MG63 (cell line): ENCODE measurements around the gene USP12. TPM values are rescaled to one million over a fixed set of nuclear protein-coding genes. Genes with fewer than 3 reads are reported as not detected.
"Not testable (repeated sequence)": the region's sequence is repeated elsewhere in the genome, so short reads cannot be mapped to it uniquely, and the experiment has no call there.

Source experiments
- DNase-seq: peaks from one replicate; pipeline ENCODE4 v3.0.0-alpha.2; 2020
- H3K27me3 ChIP-seq: fragments of 250-450 bp; sonication (Bioruptor Pico); 2 replicates; pipeline ENCODE4 v1.5.1; 2020; ENCODE audit warnings: mild to moderate bottlenecking, moderate library complexity
- H3K36me3 ChIP-seq: fragments of 250-450 bp; sonication (Bioruptor Pico); 2 replicates; pipeline ENCODE4 v1.5.1; 2020; ENCODE audit warnings: mild to moderate bottlenecking, moderate library complexity
- H3K4me3 ChIP-seq: fragments of 250-450 bp; sonication (Bioruptor Pico); 2 replicates; pipeline ENCODE4 v1.5.1; 2020; ENCODE audit warnings: mild to moderate bottlenecking, moderate library complexity
- H3K9me3 ChIP-seq: fragments of 250-450 bp; sonication (Bioruptor Pico); 2 replicates; pipeline ENCODE4 v1.5.1; 2020; ENCODE audit warnings: mild to moderate bottlenecking, moderate library complexity
- total RNA-seq: library from RNA; depleted of rRNA; stranded (reverse); fragments of >200 nt; shearing (Covaris generic); gene quantifications from 2 replicates; pipeline ENCODE4 v1.2.3, GENCODE V29; 2014; ENCODE audit warnings: low replicate concordance; rRNA removed

USP12 gene, protein sequence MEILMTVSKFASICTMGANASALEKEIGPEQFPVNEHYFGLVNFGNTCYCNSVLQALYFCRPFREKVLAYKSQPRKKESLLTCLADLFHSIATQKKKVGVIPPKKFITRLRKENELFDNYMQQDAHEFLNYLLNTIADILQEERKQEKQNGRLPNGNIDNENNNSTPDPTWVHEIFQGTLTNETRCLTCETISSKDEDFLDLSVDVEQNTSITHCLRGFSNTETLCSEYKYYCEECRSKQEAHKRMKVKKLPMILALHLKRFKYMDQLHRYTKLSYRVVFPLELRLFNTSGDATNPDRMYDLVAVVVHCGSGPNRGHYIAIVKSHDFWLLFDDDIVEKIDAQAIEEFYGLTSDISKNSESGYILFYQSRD
- total RNA-seq: 15.1 and 23.8 TPM in 2 replicates

- DNase-seq: peak; percentile 41
- Histone ChIP-seq H3K9me3 (no peaks in the 10 kb centered on the region), H3K36me3 (peaks cover 5% of the 10 kb centered on the region; the same call in 1 of the 2 replicates), H3K27me3 (no peaks in the 10 kb centered on the region), H3K4me3 (peak within 1 kb of the TSS; percentile 88)
Measured at GRCh38 chr13:27171244-27171826, at the start of gene USP12. Gene USP12, minus strand, starts transcription at chr13:27171811. Its CDS starts 172 bp downstream, at chr13:27171639.

- DNase-seq: no peak
- Histone ChIP-seq H3K4me3 (no peak overlapping the region), H3K27me3 (no peaks in the 10 kb centered on the region), H3K9me3 (peaks cover 2% of the 10 kb centered on the region; the same call in 1 of the 2 replicates), H3K36me3 (no peaks in the 10 kb centered on the region)
Measured at GRCh38 chr13:27219611-27220010, 48.0 kb upstream of the USP12 start.

DNA sequence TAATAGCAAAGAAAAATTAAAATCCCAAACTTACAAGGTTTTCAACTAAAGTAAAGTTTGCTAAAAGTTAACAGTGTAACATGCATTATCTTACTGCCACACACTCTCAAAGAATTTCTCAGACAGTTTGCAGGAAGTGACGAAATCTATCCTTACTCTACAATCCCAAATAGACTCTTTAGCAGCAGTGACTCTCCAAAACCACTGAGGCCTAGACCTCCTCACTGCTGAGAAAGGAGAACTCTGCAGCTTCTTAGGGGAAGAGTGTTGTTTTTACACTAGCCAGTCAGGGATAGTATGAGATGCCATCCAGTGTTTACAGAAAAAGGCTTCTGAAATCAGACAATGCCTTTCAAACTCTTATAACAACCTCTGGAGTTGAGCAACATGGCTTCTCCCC lies 47.2 kb upstream of the USP12 start:
- H3K9me3 ChIP-seq, DNase-seq, H3K4me3 ChIP-seq, H3K36me3 ChIP-seq, H3K27me3 ChIP-seq: not testable (repeated sequence)

DNA sequence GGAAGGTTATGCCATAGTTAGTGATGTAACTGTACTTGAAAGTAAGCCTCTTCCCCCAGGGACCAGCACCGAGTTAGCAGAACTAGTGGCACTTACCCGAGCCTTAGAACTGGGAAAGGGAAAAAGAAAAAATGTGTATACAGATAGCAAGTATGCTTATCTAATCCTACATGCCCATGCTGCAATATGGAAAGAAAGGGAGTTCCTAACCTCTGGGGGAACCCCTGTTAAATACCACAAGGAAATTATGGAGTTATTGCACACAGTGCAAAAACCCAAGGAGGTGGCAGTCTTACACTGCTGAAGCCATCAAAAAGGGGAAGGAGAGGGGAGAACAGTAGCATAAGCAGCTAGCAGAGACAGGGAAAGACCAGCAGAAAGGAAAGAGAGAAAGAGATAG lies 46.2 kb upstream of the USP12 start:
- not testable (repeated sequence) for H3K4me3 ChIP-seq, H3K36me3 ChIP-seq, DNase-seq, H3K27me3 ChIP-seq, H3K9me3 ChIP-seq

- H3K9me3 ChIP-seq, H3K27me3 ChIP-seq, H3K4me3 ChIP-seq, H3K36me3 ChIP-seq, DNase-seq: not testable (repeated sequence)
Measured at GRCh38 chr13:27213386-27213785, 41.8 kb upstream of the USP12 start.

GRCh38 chr13:27211771-27212364 lies 40.3 kb upstream of the USP12 start:
- Histone ChIP-seq H3K27me3 (no peaks in the 10 kb centered on the region), H3K4me3 (peak overlapping the region; percentile 14; the same call in 1 of the 2 replicates), H3K9me3 (no peaks in the 10 kb centered on the region), H3K36me3 (no peaks in the 10 kb centered on the region)
- peak; percentile 92 for DNase-seq

- Histone ChIP-seq H3K36me3 (no peaks in the 10 kb centered on the region), H3K9me3 (no peaks in the 10 kb centered on the region), H3K4me3 (no peak overlapping the region), H3K27me3 (no peaks in the 10 kb centered on the region)
- no peak for DNase-seq
Measured at GRCh38 chr13:27211271-27211670, 39.7 kb upstream of the USP12 start.

- H3K4me3 ChIP-seq: no peak overlapping the region
- H3K36me3 ChIP-seq: no peaks in the 10 kb centered on the region
- H3K9me3 ChIP-seq: no peaks in the 10 kb centered on the region
- H3K27me3 ChIP-seq: no peaks in the 10 kb centered on the region
- DNase-seq: no peak
Measured at GRCh38 chr13:27208514-27208913, 36.9 kb upstream of the USP12 start.

GRCh38 chr13:27203854-27204253 lies 32.2 kb upstream of the USP12 start:
- DNase-seq: no peak
- H3K4me3 ChIP-seq: no peak overlapping the region
- H3K27me3 ChIP-seq: no peaks in the 10 kb centered on the region

DNA sequence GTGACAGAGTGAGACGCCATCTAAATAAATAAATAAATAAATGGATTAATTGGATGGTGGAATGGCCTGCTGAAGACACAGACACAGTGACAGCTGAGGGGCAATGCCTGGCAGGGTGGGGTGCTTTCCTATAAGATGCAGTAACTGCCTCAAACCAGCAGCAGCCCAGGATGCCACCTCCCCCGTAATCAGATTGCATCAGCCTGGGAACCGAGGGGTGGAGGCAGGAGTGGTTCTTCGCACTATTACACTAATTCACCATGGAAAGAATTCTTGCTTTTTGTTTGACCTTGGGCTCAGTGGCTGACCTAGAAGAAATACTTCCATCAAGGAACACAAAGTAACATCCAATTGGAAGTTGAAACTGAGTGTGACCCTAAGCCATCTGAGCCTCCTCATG lies 31.6 kb upstream of the USP12 start:
- Histone ChIP-seq H3K4me3 (no peak overlapping the region), H3K9me3 (no peaks in the 10 kb centered on the region), H3K27me3 (no peaks in the 10 kb centered on the region), H3K36me3 (no peaks in the 10 kb centered on the region)
- DNase-seq: no peak

More at GRCh38 chr13:27203854-27204253, 32.2 kb upstream of the USP12 start:
- H3K36me3 ChIP-seq: no peaks in the 10 kb centered on the region
- H3K9me3 ChIP-seq: no peaks in the 10 kb centered on the region

DNA sequence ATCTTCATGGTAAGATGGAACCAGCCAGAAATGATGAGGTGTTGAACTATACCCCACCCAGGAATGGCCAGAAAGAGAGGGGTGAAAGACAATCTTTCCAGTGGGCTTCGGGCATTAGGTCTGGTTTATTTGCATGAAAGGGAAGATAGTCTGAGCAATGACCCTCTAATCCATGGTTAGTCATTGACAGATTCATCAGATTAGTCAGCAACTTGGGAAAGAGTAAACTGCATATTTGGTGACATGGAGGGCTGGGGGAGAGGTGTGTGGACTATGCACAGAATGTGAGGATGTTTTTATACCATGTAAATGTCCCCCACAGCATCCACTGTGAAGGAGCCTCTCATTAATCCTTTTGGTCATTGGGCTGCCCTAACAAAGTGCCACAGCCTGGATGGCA lies 30.1 kb upstream of the USP12 start:
- Histone ChIP-seq H3K9me3 (0 out of 2 replicates have a peak, but pooled peaks cover 2% of the 10 kb centered on the region), H3K4me3 (no peak overlapping the region), H3K27me3 (no peaks in the 10 kb centered on the region), H3K36me3 (no peaks in the 10 kb centered on the region)
- DNase-seq: no peak

GRCh38 chr13:27200413-27201070 lies 28.9 kb upstream of the USP12 start:
- H3K9me3 ChIP-seq: 0 out of 2 replicates have a peak, but pooled peaks cover 2% of the 10 kb centered on the region
- DNase-seq: no peak
- no peaks in the 10 kb centered on the region for H3K36me3 ChIP-seq
- H3K4me3 ChIP-seq: no peak overlapping the region
- no peaks in the 10 kb centered on the region for H3K27me3 ChIP-seq

GRCh38 chr13:27199696-27200095 lies 28.1 kb upstream of the USP12 start:
- H3K4me3 ChIP-seq: no peak overlapping the region
- DNase-seq: no peak
- H3K27me3 ChIP-seq: no peaks in the 10 kb centered on the region

GRCh38 chr13:27199211-27199610 lies 27.6 kb upstream of the USP12 start:
- Histone ChIP-seq H3K27me3 (no peaks in the 10 kb centered on the region), H3K9me3 (0 out of 2 replicates have a peak, but pooled peaks cover 2% of the 10 kb centered on the region), H3K4me3 (no peak overlapping the region), H3K36me3 (no peaks in the 10 kb centered on the region)
- no peak for DNase-seq

More at GRCh38 chr13:27199696-27200095, 28.1 kb upstream of the USP12 start:
- H3K9me3 ChIP-seq: 0 out of 2 replicates have a peak, but pooled peaks cover 2% of the 10 kb centered on the region
- no peaks in the 10 kb centered on the region for H3K36me3 ChIP-seq

DNA sequence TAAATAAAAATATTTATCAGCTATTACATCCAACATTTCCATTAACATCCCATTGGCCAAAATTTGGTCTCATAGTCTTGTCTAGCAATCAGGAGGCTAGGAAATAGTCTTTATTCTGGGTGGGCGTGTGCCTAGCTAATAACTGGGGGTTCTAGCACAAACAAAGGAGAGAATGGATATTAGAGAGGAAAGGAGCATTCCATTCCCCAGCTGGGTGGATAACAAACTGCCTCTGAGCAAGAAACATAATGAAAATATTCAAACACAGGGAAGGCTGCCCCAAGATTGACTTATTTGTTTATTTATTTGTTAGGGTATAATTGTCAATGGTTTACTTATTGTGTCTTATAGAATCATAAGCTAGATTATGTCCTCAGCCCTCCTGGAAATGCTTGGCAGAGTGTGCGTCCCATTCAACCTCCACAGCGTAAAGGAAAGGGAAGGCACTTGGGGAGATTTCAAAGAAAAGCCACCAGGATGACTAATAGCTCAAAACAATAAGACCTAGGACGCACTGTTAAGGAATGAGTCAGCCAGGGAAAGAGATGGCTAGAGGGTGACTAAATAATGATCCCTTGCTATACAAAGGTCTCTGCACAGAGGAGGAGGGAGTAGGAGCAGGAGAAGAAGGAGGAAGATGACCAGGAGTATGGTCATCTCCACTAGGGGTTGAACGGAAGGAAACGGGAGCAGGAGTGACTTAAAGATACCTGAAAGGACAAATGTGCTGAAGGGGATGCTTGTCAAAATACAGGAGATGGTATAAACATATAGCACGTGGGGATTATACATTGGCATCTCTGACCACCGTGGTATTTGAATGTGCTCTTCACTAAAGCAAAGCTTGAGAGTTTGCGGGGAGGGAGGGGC lies 23.5 kb upstream of the USP12 start:
- peak; percentile 78 for DNase-seq
- Histone ChIP-seq H3K4me3 (no peak overlapping the region), H3K27me3 (no peaks in the 10 kb centered on the region), H3K36me3 (no peaks in the 10 kb centered on the region), H3K9me3 (0 out of 2 replicates have a peak, but pooled peaks cover 2% of the 10 kb centered on the region)

GRCh38 chr13:27194209-27194608 lies 22.6 kb upstream of the USP12 start:
- no peak overlapping the region for H3K4me3 ChIP-seq
- DNase-seq: no peak
- H3K36me3 ChIP-seq: no peaks in the 10 kb centered on the region
- H3K27me3 ChIP-seq: no peaks in the 10 kb centered on the region
- 0 out of 2 replicates have a peak, but pooled peaks cover 2% of the 10 kb centered on the region for H3K9me3 ChIP-seq
